NT2/D1 (cell line): Measurements from ENCODE around the gene CTDSPL2.

ENCODE experiments used
- YY1 ChIP-seq: IDR thresholded peaks from 2 replicates; pipeline ENCODE4 v1.6.1; 2011; ENCODE audit not compliant: insufficient read length, insufficient read depth
- ZNF274 ChIP-seq: IDR thresholded peaks from 2 replicates; pipeline ENCODE4 v1.6.1; 2011; ENCODE audit warnings: mild to moderate bottlenecking, low read depth, low read length

GRCh38 chr15:44490622-44491021, 63.2 kb downstream of the CTDSPL2 start:
- TF ChIP-seq ZNF274 (no peak), YY1 (no peak)
